HG02884 (cell line): ENCODE measurements around the gene CDK4.
"Not testable (repeated sequence)": the region's sequence is repeated elsewhere in the genome, so short reads cannot be mapped to it uniquely, and the experiment has no call there.

Source experiments
- ATAC-seq: cut with Tn5 transposase; IDR thresholded peaks from one replicate; pipeline ENCODE4 v1.9.1; 2021; ENCODE audit warnings: mild to moderate bottlenecking, moderate library complexity; ENCODE audit not compliant: unreplicated experiment

Gene CDK4

DNA sequence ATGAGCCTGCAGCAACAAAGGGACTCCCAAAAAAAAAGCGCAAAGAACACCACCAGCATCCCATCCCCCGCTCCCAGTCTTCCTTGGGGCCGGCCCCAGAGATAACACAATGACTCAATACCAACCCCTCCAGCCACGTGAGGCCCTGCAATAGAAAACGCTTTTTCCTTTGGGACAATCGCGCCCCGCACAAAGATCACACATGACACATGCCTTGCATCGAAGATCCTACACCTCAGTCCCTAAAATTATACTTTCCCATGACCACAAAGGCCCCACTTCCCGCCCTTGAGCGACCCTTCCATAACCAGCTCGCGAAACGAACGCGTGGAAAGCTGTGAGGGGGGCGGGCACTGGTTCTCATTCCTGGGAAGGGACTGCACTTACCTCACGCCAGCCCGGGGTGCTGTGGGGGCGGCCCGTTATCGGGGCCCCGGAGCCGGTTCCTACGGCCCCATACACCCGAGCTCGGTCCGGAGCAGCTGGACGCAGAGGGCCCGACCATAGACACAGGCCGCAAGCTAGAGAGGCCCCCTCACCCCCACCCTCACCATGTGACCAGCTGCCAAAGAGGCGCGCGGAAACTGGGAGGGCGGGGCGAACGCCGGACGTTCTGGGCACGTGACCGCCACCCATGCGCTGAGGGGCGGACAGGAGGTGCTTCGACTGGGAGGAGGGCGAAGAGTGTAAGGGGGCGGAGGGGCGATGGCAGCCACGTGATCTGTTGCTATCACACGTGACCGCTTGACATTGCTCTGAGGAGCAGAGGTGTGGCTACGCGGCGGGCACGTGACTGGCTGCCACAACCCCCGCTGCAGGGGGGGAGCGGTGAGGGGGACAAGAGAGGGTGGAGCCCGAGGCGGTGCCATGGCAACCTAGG, at the start of gene CDK4:
TSS of gene CDK4 (minus strand) at position 523 of the 880 bp plus-strand sequence. CDS start 593 bp downstream, outside the sequence.
- ATAC-seq: peak; percentile 56

- ATAC-seq: no peak
These were observed 48.9 kb upstream of the CDK4 start for GRCh38 chr12:57800965-57801364.

GRCh38 chr12:57797933-57798332, 45.8 kb upstream of the CDK4 start:
- no peak for ATAC-seq

DNA sequence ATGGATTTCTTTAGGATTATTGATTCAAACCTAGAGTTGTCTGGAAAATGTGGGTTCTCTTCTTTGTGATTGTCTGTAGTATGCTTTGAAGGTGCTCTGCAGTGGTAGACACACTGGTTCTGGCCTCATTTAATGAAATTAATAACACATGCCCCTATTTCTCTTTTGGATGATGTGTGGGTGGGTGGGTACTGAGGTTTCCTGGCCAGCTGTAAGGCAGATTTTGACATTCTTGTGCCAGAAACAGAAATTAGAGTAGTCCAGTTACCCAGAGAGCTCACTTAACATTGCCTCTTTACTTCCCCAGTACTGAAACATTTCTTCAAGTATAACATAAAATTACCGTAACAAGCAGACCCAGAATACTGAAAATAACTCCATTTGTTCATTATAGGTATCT, 44.9 kb upstream of the CDK4 start:
- ATAC-seq: no peak

DNA sequence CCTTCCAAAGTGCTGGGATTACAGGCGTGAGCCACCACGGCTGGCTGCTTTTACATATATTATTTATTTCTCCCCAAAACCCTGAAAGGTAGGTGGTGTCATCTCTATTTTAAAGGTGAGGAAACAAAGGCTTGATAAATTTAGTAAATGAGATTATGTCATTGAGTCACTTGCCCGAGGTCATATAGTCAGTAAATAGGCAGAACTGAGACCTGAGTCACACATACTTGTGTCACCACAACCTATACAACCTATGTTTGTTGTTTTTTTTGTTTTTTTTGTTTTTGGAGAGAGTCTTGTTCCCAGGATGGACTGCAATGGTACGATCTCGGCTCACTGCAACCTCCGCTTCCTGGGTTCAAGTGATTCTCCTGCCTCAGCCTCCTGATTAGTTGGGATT, 43.2 kb upstream of the CDK4 start:
- ATAC-seq: no peak

- no peak for ATAC-seq
These were observed 41.8 kb upstream of the CDK4 start for GRCh38 chr12:57793920-57794319.

DNA sequence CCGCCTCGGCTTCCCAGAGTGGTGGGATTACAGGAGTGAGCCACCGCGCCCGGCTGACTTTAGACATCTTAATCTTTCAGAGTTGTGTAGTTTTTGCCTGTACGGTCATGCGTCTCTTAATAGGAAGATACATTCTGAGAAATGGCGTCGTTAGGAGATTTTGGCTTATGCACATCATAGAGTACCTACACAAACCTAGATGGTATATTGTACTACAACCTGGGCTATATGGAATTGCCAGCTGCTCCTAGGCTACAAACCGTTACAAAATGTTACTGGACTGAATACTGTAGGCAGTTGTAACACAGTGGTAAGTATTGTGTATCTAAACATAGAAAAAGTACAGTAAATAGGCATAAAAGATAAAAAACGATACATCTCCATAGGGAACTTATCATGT, 31.8 kb upstream of the CDK4 start:
- ATAC-seq: no peak

DNA sequence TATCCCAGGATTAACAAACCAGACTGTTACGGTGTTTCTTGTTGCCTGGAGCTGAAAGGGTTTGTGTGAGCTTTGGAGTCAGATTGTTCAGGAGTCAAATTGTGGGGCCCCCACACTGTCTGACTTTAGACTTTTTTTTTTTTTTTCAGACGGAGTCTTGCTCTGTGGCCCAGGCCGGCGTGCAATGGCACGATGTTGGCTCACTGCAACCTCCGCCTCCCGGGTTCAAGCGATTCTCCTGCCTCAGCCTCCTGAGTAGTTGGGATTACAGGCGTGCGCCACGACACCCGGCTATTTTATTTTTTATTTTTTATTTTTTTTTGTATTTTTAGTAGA, 31.3 kb upstream of the CDK4 start:
- ATAC-seq: no peak

- ATAC-seq: peak; percentile 91
These were observed 30.7 kb upstream of the CDK4 start, which contains the start of gene TSFM for GRCh38 chr12:57782608-57783465. TSS of gene TSFM (plus strand) at chr12:57782787. CDS start at chr12:57782802, 15 bp downstream.

DNA sequence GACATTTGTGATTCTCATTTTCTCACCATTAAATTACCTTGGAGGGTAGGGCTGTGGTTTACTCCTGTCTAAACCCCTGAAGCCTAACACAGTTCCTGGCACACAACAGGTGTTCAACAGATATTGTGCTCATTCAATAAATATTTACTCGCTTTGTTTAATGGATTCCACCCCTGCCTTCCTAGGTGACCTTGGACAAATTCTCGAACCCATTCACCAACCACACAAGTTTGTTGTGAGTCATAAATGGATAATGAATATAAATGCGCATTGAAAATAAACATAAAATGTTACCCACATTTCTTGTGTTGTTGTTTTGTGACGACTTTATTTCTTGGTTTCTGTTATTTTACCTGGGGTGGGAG, 30.1 kb upstream of the CDK4 start:
- peak; percentile 20 for ATAC-seq

DNA sequence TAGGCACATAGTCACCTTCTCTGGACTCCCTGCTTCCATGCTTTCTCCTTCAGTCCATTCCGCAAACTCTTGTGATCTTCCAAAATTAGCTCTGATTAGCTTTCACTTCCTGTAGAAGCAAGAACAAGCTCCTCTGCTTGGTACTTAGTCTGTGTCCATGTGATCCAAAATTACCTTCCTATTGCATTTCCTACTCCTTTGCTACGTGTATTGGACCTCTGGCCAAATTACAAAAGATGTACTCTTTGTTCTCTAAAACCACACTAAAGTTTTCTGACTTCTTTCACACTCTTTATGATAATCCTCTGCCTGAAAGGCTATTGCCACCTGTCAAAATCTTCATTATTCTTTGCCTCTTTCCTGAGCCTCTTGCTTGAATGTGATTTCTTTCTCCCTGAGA, 29.7 kb upstream of the CDK4 start:
- no peak for ATAC-seq

DNA sequence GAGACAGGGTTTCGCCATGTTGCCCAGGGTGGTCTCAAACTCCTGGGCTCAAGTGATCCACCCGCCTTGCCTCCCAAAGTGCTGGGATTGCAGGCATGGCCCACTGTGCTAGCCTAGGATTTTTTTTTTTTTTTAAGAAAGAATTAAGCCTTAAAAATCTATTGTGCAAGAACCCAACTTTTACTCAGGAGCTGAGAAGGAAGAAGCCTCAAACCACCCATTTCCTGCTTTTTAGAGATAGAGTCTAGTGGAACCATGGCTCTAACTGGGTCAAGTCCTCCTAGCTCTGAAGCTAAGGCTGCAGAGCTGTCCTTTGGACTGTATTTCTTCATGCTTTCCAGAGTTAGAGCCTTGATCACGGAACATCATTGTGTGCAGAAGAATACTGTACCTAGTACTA, 29.1 kb upstream of the CDK4 start:
- ATAC-seq: no peak

- no peak for ATAC-seq
These were observed 28.3 kb upstream of the CDK4 start for GRCh38 chr12:57780284-57780897.

DNA sequence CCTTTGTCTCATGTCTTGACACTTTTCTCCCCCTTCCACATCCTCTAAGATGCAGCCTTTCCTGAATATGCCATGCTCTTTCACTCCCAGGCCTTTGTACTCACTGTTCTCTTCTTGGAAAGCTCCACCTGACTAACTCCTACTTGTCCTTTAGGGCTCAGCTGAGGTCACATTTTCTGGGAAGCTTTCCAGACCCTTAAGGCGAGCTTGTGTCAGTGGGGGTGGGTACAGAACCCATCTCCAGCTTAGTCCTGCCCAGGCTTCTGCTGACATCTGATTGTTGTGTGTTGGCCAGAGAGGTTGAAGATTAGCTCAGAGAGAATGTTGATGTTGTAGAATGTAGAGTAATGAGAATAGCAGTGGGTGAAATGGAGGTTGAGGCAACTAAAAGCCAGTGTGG, 27.6 kb upstream of the CDK4 start:
- ATAC-seq: no peak

- no peak for ATAC-seq
These were observed 25.8 kb upstream of the CDK4 start for GRCh38 chr12:57777911-57778310.

GRCh38 chr12:57777367-57777766, 25.3 kb upstream of the CDK4 start:
- ATAC-seq: no peak

- no peak for ATAC-seq
These were observed 24.1 kb upstream of the CDK4 start for GRCh38 chr12:57776247-57776587.

DNA sequence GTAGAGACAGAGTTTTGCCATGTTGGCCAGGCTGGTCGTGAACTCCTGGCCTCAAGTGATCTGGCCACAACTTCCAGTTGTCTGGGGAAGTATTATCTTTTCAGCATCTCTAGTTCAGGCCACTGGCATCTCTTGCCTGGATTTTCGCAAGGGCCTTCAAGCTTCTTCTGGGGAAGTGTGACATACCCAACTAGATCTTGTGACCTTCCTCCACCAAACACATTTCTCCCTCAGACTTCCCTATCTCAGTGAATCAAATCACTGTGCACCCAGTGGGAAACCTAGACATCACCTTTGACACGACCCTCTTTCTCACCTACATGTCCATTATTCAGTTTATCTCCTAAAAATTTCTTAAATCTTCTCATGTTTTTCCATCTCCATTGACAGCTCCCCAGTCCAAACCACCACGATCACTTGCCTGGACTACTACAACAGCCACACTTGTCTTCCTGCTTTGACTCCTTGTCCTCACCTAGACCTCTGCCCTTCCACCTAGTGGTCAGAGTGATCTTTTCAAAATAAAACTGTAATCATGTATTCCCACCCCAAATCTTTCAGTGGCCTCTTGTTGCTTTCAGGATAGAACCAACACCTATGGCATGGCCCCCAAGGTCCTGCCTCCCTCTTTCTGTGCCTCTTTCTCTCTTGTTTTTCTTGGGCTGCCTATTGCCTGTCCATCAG, 23.6 kb upstream of the CDK4 start:
- no peak for ATAC-seq

DNA sequence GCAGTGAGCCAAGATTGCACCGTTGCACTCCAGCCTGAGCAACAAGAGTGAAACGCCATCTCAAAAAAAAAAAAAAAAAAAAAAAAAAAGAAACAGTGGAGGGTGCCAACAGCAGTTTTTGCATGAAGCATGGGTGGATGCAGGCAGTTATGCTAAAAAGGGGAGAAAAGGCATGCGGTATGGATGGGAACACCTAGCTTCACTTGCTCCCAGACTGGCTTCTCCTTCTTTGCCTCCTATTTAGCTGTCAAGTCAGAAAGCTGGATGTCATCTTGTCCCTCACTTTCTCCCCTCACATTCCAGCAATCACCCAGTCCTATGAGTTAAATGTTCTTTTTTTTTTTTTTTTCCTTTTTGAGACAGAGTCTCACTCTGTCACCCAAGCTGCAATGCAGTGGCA, 22.9 kb upstream of the CDK4 start:
- no peak for ATAC-seq

DNA sequence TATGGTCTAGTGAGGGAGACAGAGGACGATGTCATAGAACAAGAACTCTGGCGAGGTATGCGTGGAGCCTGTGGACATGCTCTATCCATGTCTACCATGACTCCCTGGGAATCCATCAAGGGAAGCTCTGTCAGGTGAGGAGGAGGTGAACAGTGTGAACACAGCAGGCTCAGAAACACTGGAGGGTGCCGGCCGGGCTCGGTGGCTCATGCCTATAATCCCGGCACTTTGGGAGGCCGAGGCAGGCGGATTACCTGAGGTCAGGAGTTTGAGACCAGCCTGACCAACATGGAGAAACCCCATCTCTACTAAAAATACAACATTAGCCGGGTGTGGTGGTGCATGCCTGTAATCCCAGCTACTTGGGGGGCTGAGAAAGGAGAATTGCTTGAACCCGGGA, 22.5 kb upstream of the CDK4 start:
- not testable (repeated sequence) for ATAC-seq
